ENCODE data around the gene MIPOL1. TPM values are rescaled to one million over a fixed set of nuclear protein-coding genes. Genes with fewer than 3 reads are reported as not detected.
"Not testable (repeated sequence)": the region's sequence is repeated elsewhere in the genome, so short reads cannot be mapped to it uniquely, and the experiment has no call there.

The MIPOL1 gene
- total RNA-seq, 1 donor from 2014 or later, result 23.7 TPM

- no peak for DNase-seq (ENCODE audit: low read depth, low spot score)
Measured at GRCh38 chr14:37279818-37280217, 82.1 kb downstream of the MIPOL1 start.

GRCh38 chr14:37284760-37285159 lies 87.0 kb downstream of the MIPOL1 start:
- no peak for DNase-seq (ENCODE audit: low read depth, low spot score)

GRCh38 chr14:37285220-37285619 lies 87.5 kb downstream of the MIPOL1 start:
- no peak for DNase-seq (ENCODE audit: low read depth, low spot score)

- DNase-seq (ENCODE audit: low read depth, low spot score), result no peak
Measured at GRCh38 chr14:37289688-37290087, 92.0 kb downstream of the MIPOL1 start.

GRCh38 chr14:37295262-37295661 lies 97.5 kb downstream of the MIPOL1 start:
- not testable (repeated sequence) for DNase-seq (ENCODE audit: low read depth, low spot score)

GRCh38 chr14:37311252-37311651 lies 113.5 kb downstream of the MIPOL1 start:
- DNase-seq (ENCODE audit: low read depth, low spot score), result no peak

GRCh38 chr14:37318938-37319337 lies 121.2 kb downstream of the MIPOL1 start:
- DNase-seq (ENCODE audit: low read depth, low spot score), result no peak

- no peak for DNase-seq (ENCODE audit: low read depth, low spot score)
Measured at GRCh38 chr14:37320106-37320505, 122.4 kb downstream of the MIPOL1 start.

- no peak for DNase-seq (ENCODE audit: low read depth, low spot score)
Measured at GRCh38 chr14:37325332-37325731, 127.6 kb downstream of the MIPOL1 start.

GRCh38 chr14:37326434-37326833 lies 128.7 kb downstream of the MIPOL1 start:
- no peak for DNase-seq (ENCODE audit: low read depth, low spot score)

GRCh38 chr14:37327933-37328332 lies 130.2 kb downstream of the MIPOL1 start:
- DNase-seq (ENCODE audit: low read depth, low spot score), result not testable (repeated sequence)

GRCh38 chr14:37328673-37329072 lies 130.9 kb downstream of the MIPOL1 start:
- no peak for DNase-seq (ENCODE audit: low read depth, low spot score)

GRCh38 chr14:37329189-37330001 lies 131.7 kb downstream of the MIPOL1 start:
- no peak for DNase-seq (ENCODE audit: low read depth, low spot score)

- DNase-seq (ENCODE audit: low read depth, low spot score), result no peak
Measured at GRCh38 chr14:37330910-37331309, 133.2 kb downstream of the MIPOL1 start.

- DNase-seq (ENCODE audit: low read depth, low spot score), result no peak
Measured at GRCh38 chr14:37340353-37340752, 142.6 kb downstream of the MIPOL1 start.

GRCh38 chr14:37343307-37344094 lies 145.8 kb downstream of the MIPOL1 start:
- no peak for DNase-seq (ENCODE audit: low read depth, low spot score)

GRCh38 chr14:37363661-37364060 lies 165.9 kb downstream of the MIPOL1 start:
- DNase-seq (ENCODE audit: low read depth, low spot score), result no peak

GRCh38 chr14:37369425-37369824 lies 171.7 kb downstream of the MIPOL1 start:
- DNase-seq (ENCODE audit: low read depth, low spot score), result no peak

GRCh38 chr14:37375566-37375965 lies 177.8 kb downstream of the MIPOL1 start:
- no peak for DNase-seq (ENCODE audit: low read depth, low spot score)

- DNase-seq (ENCODE audit: low read depth, low spot score), result no peak
Measured at GRCh38 chr14:37376944-37377609, 179.3 kb downstream of the MIPOL1 start.

- no peak for DNase-seq (ENCODE audit: low read depth, low spot score)
Measured at GRCh38 chr14:37384870-37385596, 187.3 kb downstream of the MIPOL1 start.

Data from pulmonary artery endothelial cell (primary cell).